Endothelial cell of umbilical vein (primary cell): ENCODE results near the gene CAPN15. TPM values are rescaled to one million over a fixed set of nuclear protein-coding genes. Genes with fewer than 3 reads are reported as not detected.

Source experiments
- BruUV-seq: library from RNA; stranded (reverse); fragments of 400-500 nt; replicated peaks from 2 replicates; lab custom pipeline; 2021; lab: Mats Ljungman, UMichigan
- CTCF ChIA-PET: fragments of 300-600, 350-600 bp; sonication (Branson Sonifier 250); formaldehyde crosslinking; loops from one replicate; lab custom pipeline; 2021; ENCODE audit warnings: antibody characterized with exemption, inconsistent platforms; lab: Charles Lee
- POLR2A ChIA-PET: fragments of 300-600, 350-600 bp; sonication (Branson Sonifier 250); formaldehyde crosslinking; loops from one replicate; lab custom pipeline; 2021; ENCODE audit warnings: antibody characterized with exemption, inconsistent platforms; lab: Charles Lee
- DNase-seq: peaks from one replicate; pipeline ENCODE4 v3.0.0-alpha.2; 2011; ENCODE audit warnings: low read depth, low spot score
- FAIRE-seq: peaks from 2 replicates; lab custom pipeline; 2011; peaks lifted over from hg19 to GRCh38; lab: Jason Lieb, UNC
- H2AFZ ChIP-seq: 2 replicates; pipeline ENCODE4 v1.6.0; 2012; ENCODE audit warnings: low read depth, low read length, control low read depth, inconsistent platforms
- H3K27ac ChIP-seq: 2 replicates; pipeline ENCODE4 v1.5.1; 2011; ENCODE audit warnings: low read depth, mild to moderate bottlenecking, control low read depth, low read length, moderate library complexity; ENCODE audit not compliant: insufficient read depth
- H3K27me3 ChIP-seq, 2 experiments: 2 replicates each; pipeline versions ENCODE4 v1.6.0 to v1.6.1; 2011; ENCODE audit warnings: low read length in 2 of 2, mixed read lengths in 1 of 2; ENCODE audit not compliant: control insufficient read depth in 2 of 2, insufficient read depth in 2 of 2
- H3K36me3 ChIP-seq, 2 experiments: 2 replicates in 1 of 2; 3 replicates in 1 of 2; pipeline ENCODE4 v1.5.1; 2011; ENCODE audit warnings: low read length in 2 of 2, mild to moderate bottlenecking in 1 of 2, moderate library complexity in 1 of 2; ENCODE audit not compliant: control insufficient read depth in 2 of 2, insufficient read depth in 2 of 2; ENCODE audit errors: extremely low read depth in 1 of 2
- H3K4me1 ChIP-seq: 3 replicates; pipeline ENCODE4 v1.5.1; 2011; ENCODE audit warnings: mild to moderate bottlenecking, low read length; ENCODE audit not compliant: control insufficient read depth, insufficient read depth; ENCODE audit errors: extremely low read depth
- H3K4me2 ChIP-seq: 2 replicates; pipeline ENCODE4 v1.6.1; 2011; ENCODE audit warnings: low read length, control low read depth, mixed read lengths; ENCODE audit not compliant: insufficient read depth
- H3K4me3 ChIP-seq, 3 experiments: fragments of 200-600 bp in 1 of 3; sonication (generic), shearing (Covaris generic) in 1 of 3; replicated peaks in 1 of 3; 2 replicates each; pipeline ENCODE4 v1.5.1; 2011 to 2016; ENCODE audit warnings: control low read depth in 3 of 3, low read length in 3 of 3, mild to moderate bottlenecking in 2 of 3, inconsistent platforms in 1 of 3, low read depth in 1 of 3, moderate library complexity in 1 of 3; ENCODE audit not compliant: insufficient read depth in 1 of 3
- H3K79me2 ChIP-seq: 2 replicates; pipeline ENCODE4 v1.6.0; 2012; ENCODE audit warnings: low read length, inconsistent platforms; ENCODE audit not compliant: control insufficient read depth, insufficient read depth
- H3K9ac ChIP-seq: replicated peaks from 2 replicates; pipeline ENCODE3; 2011; ENCODE audit warnings: low read length, control low read depth; ENCODE audit not compliant: insufficient read depth; ENCODE audit errors: extremely low read depth
- H3K9me1 ChIP-seq: replicated peaks from 3 replicates; pipeline ENCODE4 v1.6.0; 2011; ENCODE audit warnings: mild to moderate bottlenecking, low read length; ENCODE audit not compliant: control insufficient read depth, insufficient read depth; ENCODE audit errors: extremely low read depth
- H3K9me3 ChIP-seq: replicated peaks from 2 replicates; pipeline ENCODE4 v1.5.1; 2012; ENCODE audit warnings: low read length, inconsistent platforms; ENCODE audit not compliant: control insufficient read depth, insufficient read depth
- H4K20me1 ChIP-seq: replicated peaks from 2 replicates; pipeline ENCODE3; 2011; ENCODE audit warnings: mild to moderate bottlenecking, low read length; ENCODE audit not compliant: control insufficient read depth, insufficient read depth; ENCODE audit errors: extremely low read depth
- EZH2 ChIP-seq: IDR thresholded peaks from 2 replicates; pipeline ENCODE4 v1.6.1; 2012; ENCODE audit warnings: borderline replicate concordance, low read depth, mild to moderate bottlenecking, moderate library complexity, low read length, inconsistent platforms; ENCODE audit not compliant: severe bottlenecking
- FOS ChIP-seq: IDR thresholded peaks from 2 replicates; pipeline ENCODE4 v1.6.1; 2011; ENCODE audit warnings: mild to moderate bottlenecking, low read length, moderate library complexity, borderline replicate concordance; ENCODE audit not compliant: insufficient read depth
- GATA2 ChIP-seq: IDR thresholded peaks from 2 replicates; pipeline ENCODE4 v1.7.0; 2011; ENCODE audit warnings: low read depth, mild to moderate bottlenecking, moderate library complexity, mixed read lengths, low read length; ENCODE audit not compliant: insufficient read length, insufficient read depth
- JUN ChIP-seq: IDR thresholded peaks from 2 replicates; pipeline ENCODE4 v1.6.1; 2011; ENCODE audit warnings: borderline replicate concordance, low read depth; ENCODE audit not compliant: insufficient read length, insufficient read depth
- MAX ChIP-seq: IDR thresholded peaks from 2 replicates; pipeline ENCODE4 v1.6.1; 2011; ENCODE audit not compliant: insufficient read depth, insufficient read length
- MYC ChIP-seq: IDR thresholded peaks from one replicate; pipeline ENCODE4 v1.6.1; 2011; ENCODE audit warnings: mild to moderate bottlenecking, low read depth, low read length
- POLR2A ChIP-seq: IDR thresholded peaks from 2 replicates; pipeline ENCODE4 v1.6.1; 2012; ENCODE audit warnings: low read depth, mild to moderate bottlenecking, control low read depth, low read length
- POLR2AphosphoS5 ChIP-seq: IDR thresholded peaks from 2 replicates; pipeline ENCODE4 v1.6.1; 2012; ENCODE audit warnings: low read depth, mild to moderate bottlenecking, control low read depth, low read length, moderate library complexity; ENCODE audit not compliant: insufficient read depth
- dilution Hi-C: fragments of 300-500 bp; cut with MboI; formaldehyde crosslinking; loops from one replicate; pipeline ENCODE4 v1.15.0; 2019; ENCODE audit warnings: low sequenced_read_pairs; ENCODE audit not compliant: extremely low pct_ligation_motif_present
- intact Hi-C: fragments of 100-400 bp; cut with micrococcal nuclease; formaldehyde crosslinking; loops from one replicate; pipeline ENCODE4 v1.10.0; 2022
- polyA plus RNA-seq, 4 experiments: library from polyadenylated mRNA; depleted of rRNA in 3 of 4; stranded (reverse) in 3 of 4; unstranded in 1 of 4; fragments of >200 nt; gene quantifications; 2 replicates each; pipeline versions ENCODE4 v1.2.1 to v1.2.3, GENCODE V29; 2011 to 2012; ENCODE audit warnings: missing spikeins in 1 of 4
- total RNA-seq: library from RNA; stranded (reverse); gene quantifications from 2 replicates; pipeline ENCODE4 v1.2.3, GENCODE V29; 2021
- TF ChIP-seq, protein P1 (sequence below), 2 donors: IDR thresholded peaks; 1 replicate in 1 of 2; 2 replicates in 1 of 2; pipeline ENCODE4 v1.5.1; 2011; ENCODE audit warnings: low read length in 2 of 2, mild to moderate bottlenecking in 2 of 2, moderate library complexity in 2 of 2, control low read depth in 1 of 2, inconsistent platforms in 1 of 2, low read depth in 1 of 2; ENCODE audit not compliant: insufficient read depth in 1 of 2; ENCODE audit errors: extremely low read depth in 1 of 2

Gene CAPN15
- total and polyA plus RNA-seq, 2 donors (not counting 3 experiments of a cell fraction or from before 2014, with no cell fraction given), result 33.9 to 65.0 TPM

DNA sequence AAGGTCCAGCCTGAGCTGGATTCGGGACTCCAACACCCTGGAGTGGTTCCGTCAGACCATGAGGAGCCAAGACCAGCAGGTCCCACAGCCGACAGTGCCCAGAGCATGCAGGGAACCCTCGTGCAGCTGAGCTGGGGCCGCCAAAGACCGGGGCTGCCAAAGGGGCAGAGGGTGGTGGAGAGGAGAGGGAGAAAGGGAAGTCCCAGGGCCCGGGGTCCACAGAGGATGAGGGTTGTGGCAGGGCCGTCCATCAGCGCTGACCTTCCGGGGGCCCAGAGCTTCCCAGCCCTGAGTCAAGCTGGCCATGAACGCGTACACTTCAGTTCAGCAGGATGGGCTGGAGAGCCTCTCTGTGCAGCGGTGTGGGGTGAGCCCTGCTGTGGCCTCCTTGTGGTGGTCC is 6.7 kb upstream of the CAPN15 start:
- no TSS peak for BruUV-seq

More for the DNA sequence above, 6.7 kb upstream of the CAPN15 start:
- H3K36me3 ChIP-seq, result peaks cover 0 to 17% of the 10 kb centered on the region in 2 experiments
- H3K4me2 ChIP-seq, result no peak overlapping the region
- TF ChIP-seq POLR2A, result no peak
- TF ChIP-seq POLR2AphosphoS5, result no peak
- no peak for TF ChIP-seq JUN
- TF ChIP-seq GATA2, result no peak
- TF ChIP-seq FOS, result no peak
- TF ChIP-seq, protein P1, sequence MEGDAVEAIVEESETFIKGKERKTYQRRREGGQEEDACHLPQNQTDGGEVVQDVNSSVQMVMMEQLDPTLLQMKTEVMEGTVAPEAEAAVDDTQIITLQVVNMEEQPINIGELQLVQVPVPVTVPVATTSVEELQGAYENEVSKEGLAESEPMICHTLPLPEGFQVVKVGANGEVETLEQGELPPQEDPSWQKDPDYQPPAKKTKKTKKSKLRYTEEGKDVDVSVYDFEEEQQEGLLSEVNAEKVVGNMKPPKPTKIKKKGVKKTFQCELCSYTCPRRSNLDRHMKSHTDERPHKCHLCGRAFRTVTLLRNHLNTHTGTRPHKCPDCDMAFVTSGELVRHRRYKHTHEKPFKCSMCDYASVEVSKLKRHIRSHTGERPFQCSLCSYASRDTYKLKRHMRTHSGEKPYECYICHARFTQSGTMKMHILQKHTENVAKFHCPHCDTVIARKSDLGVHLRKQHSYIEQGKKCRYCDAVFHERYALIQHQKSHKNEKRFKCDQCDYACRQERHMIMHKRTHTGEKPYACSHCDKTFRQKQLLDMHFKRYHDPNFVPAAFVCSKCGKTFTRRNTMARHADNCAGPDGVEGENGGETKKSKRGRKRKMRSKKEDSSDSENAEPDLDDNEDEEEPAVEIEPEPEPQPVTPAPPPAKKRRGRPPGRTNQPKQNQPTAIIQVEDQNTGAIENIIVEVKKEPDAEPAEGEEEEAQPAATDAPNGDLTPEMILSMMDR (IDR thresholded peaks at IDR 0.05; ENCODE audit: extremely low read depth in 1 of 2, insufficient read depth in 1 of 2, low read depth in 1 of 2, low read length in 2 of 2), result no peak
- TF ChIP-seq MYC, result no peak
- TF ChIP-seq EZH2, result no peak
- TF ChIP-seq MAX, result no peak
- no peak overlapping the region for H3K4me3 ChIP-seq
- H3K4me1 ChIP-seq, result peaks cover 10% of the 10 kb centered on the region
- no peaks in the 10 kb centered on the region for H3K9me1 ChIP-seq
- DNase-seq (no peak), FAIRE-seq (no peak)
- no peaks in the 10 kb centered on the region for H3K79me2 ChIP-seq
- H3K27me3 ChIP-seq, result no peaks in the 10 kb centered on the region
- H3K9me3 ChIP-seq, result no peaks in the 10 kb centered on the region
- no peak overlapping the region for H2AFZ ChIP-seq
- ChIA-PET CTCF (interaction anchor here (0.9 to 1.0 kb wide), 2 partner anchors 11 to 119 kb away, joined by 3 read pairs; partner anchors contain the start of gene DECR2), POLR2A (interaction anchor here (0.5 kb wide), 1 partner anchor 119 kb away, joined by 3 read pairs; no protein-coding TSS in a partner anchor)
- no peaks in the 10 kb centered on the region for H4K20me1 ChIP-seq
- intact Hi-C loops (no loop called here), dilution Hi-C loops (no loop called here)
- H3K27ac ChIP-seq, result no peak overlapping the region
- no peak overlapping the region for H3K9ac ChIP-seq
